Measurements from ENCODE around the gene LDB2.

Gene LDB2

GRCh38 chr4:16884673-16885460 lies 13.6 kb downstream of the LDB2 start:
- DNase-seq: no peak

GRCh38 chr4:16883806-16884205 lies 14.6 kb downstream of the LDB2 start:
- no peak for DNase-seq

GRCh38 chr4:16881151-16881884 lies 17.1 kb downstream of the LDB2 start:
- no peak for DNase-seq

GRCh38 chr4:16875487-16875886 lies 23.0 kb downstream of the LDB2 start:
- DNase-seq: no peak

GRCh38 chr4:16869594-16870245 lies 28.7 kb downstream of the LDB2 start:
- DNase-seq: no peak

- DNase-seq: no peak
Measured at GRCh38 chr4:16868674-16869073, 29.8 kb downstream of the LDB2 start.

- DNase-seq: no peak
Measured at GRCh38 chr4:16867827-16868226, 30.6 kb downstream of the LDB2 start.

GRCh38 chr4:16866974-16867373 lies 31.5 kb downstream of the LDB2 start:
- no peak for DNase-seq

- no peak for DNase-seq
Measured at GRCh38 chr4:16865897-16866283, 32.6 kb downstream of the LDB2 start.

GRCh38 chr4:16865209-16865896 lies 33.1 kb downstream of the LDB2 start:
- no peak for DNase-seq

GRCh38 chr4:16864199-16864598 lies 34.2 kb downstream of the LDB2 start:
- no peak for DNase-seq

GRCh38 chr4:16862697-16863096 lies 35.7 kb downstream of the LDB2 start:
- no peak for DNase-seq

GRCh38 chr4:16860516-16860915 lies 37.9 kb downstream of the LDB2 start:
- no peak for DNase-seq

GRCh38 chr4:16859031-16859430 lies 39.4 kb downstream of the LDB2 start:
- DNase-seq: no peak

GRCh38 chr4:16858275-16858752 lies 40.1 kb downstream of the LDB2 start:
- DNase-seq: no peak

GRCh38 chr4:16857425-16857824 lies 41.0 kb downstream of the LDB2 start:
- no peak for DNase-seq

- DNase-seq: no peak
Measured at GRCh38 chr4:16853640-16854039, 44.8 kb downstream of the LDB2 start.

- DNase-seq: no peak
Measured at GRCh38 chr4:16852644-16853043, 45.8 kb downstream of the LDB2 start.

GRCh38 chr4:16852228-16852627 lies 46.2 kb downstream of the LDB2 start:
- DNase-seq: no peak

- DNase-seq: no peak
Measured at GRCh38 chr4:16846540-16847117, 51.8 kb downstream of the LDB2 start.

GRCh38 chr4:16844816-16845586 lies 53.4 kb downstream of the LDB2 start:
- no peak for DNase-seq

Data from NCI-H1417 (cell line).